Endodermal cell (in vitro differentiated cells): ENCODE measurements around the gene TRIM66. TPM values are rescaled to one million over a fixed set of nuclear protein-coding genes. Genes with fewer than 3 reads are reported as not detected.
A peak's percentile ranks its signal among the peaks of the same experiment; 100 is the strongest.

Experiments used
- DNase-seq: peaks from one replicate; pipeline ENCODE4 v3.0.0-alpha.2; 2017
- H3K27ac ChIP-seq: 2 replicates; pipeline ENCODE4 v1.5.1; 2013; ENCODE audit warnings: mild to moderate bottlenecking, low read depth, low read length, moderate library complexity
- H3K27me3 ChIP-seq: 2 replicates; pipeline ENCODE4 v1.6.1; 2013; ENCODE audit warnings: mild to moderate bottlenecking, low read length, moderate library complexity; ENCODE audit not compliant: insufficient read depth, control insufficient read depth, poor library complexity, severe bottlenecking
- H3K36me3 ChIP-seq: 2 replicates; pipeline ENCODE4 v1.7.0; 2013; ENCODE audit warnings: mild to moderate bottlenecking, low read length, moderate library complexity; ENCODE audit not compliant: control insufficient read depth, insufficient read depth
- H3K4me1 ChIP-seq: one replicate; pipeline ENCODE4 v1.7.0; 2013; ENCODE audit warnings: low read length; ENCODE audit not compliant: control insufficient read depth, insufficient read depth
- H3K4me3 ChIP-seq: 2 replicates; pipeline ENCODE4 v1.5.1; 2013; ENCODE audit warnings: mild to moderate bottlenecking, low read length, moderate library complexity
- H3K9ac ChIP-seq: 2 replicates; pipeline ENCODE4 v1.6.1; 2013; ENCODE audit warnings: mild to moderate bottlenecking, low read length, moderate library complexity; ENCODE audit not compliant: poor library complexity, severe bottlenecking; ENCODE audit errors: extremely low read depth
- H3K9me3 ChIP-seq: 2 replicates; pipeline ENCODE4 v1.6.1; 2013; ENCODE audit warnings: mild to moderate bottlenecking, low read length, moderate library complexity; ENCODE audit not compliant: control insufficient read depth
- H3K27ac Mint-ChIP-seq: 2 replicates; pipeline ENCODE4 v1.8.0; 2020; ENCODE audit warnings: mixed read lengths
- H3K27me3 Mint-ChIP-seq: 2 replicates; pipeline ENCODE4 v1.8.0; 2021; ENCODE audit warnings: mild to moderate bottlenecking, mixed read lengths; ENCODE audit not compliant: insufficient read depth
- H3K36me3 Mint-ChIP-seq: 2 replicates; pipeline ENCODE4 v1.8.0; 2020; ENCODE audit warnings: low read depth, mixed read lengths
- H3K4me1 Mint-ChIP-seq: 2 replicates; pipeline ENCODE4 v1.8.0; 2020; ENCODE audit warnings: mixed read lengths
- H3K4me3 Mint-ChIP-seq: 2 replicates; pipeline ENCODE4 v1.8.0; 2020; ENCODE audit warnings: mild to moderate bottlenecking, moderate library complexity, mixed read lengths
- H3K9me3 Mint-ChIP-seq: 2 replicates; pipeline ENCODE4 v1.8.0; 2020; ENCODE audit warnings: mild to moderate bottlenecking, mixed read lengths
- WGBS, 2 experiments: methylation state at CpG; one replicate each; pipeline versions ENCODE4 v1.1.5 to v1.1.7; 2013; ENCODE audit warnings: missing lambda C conversion rate in 2 of 2, mixed read lengths in 1 of 2; ENCODE audit not compliant: insufficient coverage in 1 of 2, insufficient read length in 1 of 2; 5-methylcytosine and 5-hydroxymethylcytosine counted together
- total RNA-seq, 2 donors: library from RNA; stranded (reverse); fragmentation: NEBNext Ultra II Directional in 1 of 2; extraction: Animal tissue kit (Norgen Biotek cat#: 25700) in 1 of 2; gene quantifications; 2 replicates in 1 of 2; 3 replicates in 1 of 2; pipeline ENCODE4 v1.2.1, GENCODE V29; 2021
- TF ChIP-seq, protein P1 (sequence below): fragments of 200-600 bp; sonication (generic); conservative IDR thresholded peaks from 2 replicates; pipeline ENCODE4 v1.5.0; 2021; ENCODE audit warnings: antibody characterized with exemption, mild to moderate bottlenecking

TRIM66 gene
- total RNA-seq, 2 donors from 2014 or later = 4.3 to 4.6 TPM

DNA sequence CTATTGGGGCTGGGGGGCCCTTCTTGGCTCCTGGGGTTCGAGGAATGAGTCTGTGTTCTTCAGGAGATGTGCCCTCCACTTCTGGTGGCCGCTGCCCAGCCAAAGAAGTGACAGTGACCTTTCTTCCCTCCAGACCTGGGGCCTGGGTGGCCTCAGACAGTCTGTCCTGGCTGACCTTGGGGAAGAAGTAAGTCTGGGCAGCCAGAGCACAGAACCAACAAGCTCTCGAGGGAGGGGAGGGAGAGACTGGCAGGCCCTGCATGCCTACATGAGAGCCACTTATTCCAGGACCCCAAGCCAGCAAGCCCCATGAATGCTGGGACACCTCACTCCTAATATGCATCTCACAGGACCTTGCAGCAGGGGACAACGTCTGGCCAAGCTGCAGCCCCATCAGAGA is 61.3 kb downstream of the TRIM66 start:
- H3K9me3 ChIP-seq = no peaks in the 10 kb centered on the region
- peak; percentile 18 for DNase-seq
- H3K27ac ChIP-seq = no peak overlapping the region
- 80% methylated on average over 4 of the region's 4 CpGs; no CpG with 5 or more reads in 1 of the 2 experiments for WGBS, 2 experiments
- H3K4me1 ChIP-seq = peaks cover 5% of the 10 kb centered on the region
- Mint-ChIP-seq H3K27ac (no peak overlapping the region), H3K9me3 (no peaks in the 10 kb centered on the region), H3K4me3 (no peak overlapping the region), H3K4me1 (peaks cover 9% of the 10 kb centered on the region), H3K36me3 (peaks cover 2% of the 10 kb centered on the region), H3K27me3 (no peaks in the 10 kb centered on the region)
- H3K4me3 ChIP-seq = no peak overlapping the region
- no peak overlapping the region for H3K9ac ChIP-seq
- TF ChIP-seq, protein P1, sequence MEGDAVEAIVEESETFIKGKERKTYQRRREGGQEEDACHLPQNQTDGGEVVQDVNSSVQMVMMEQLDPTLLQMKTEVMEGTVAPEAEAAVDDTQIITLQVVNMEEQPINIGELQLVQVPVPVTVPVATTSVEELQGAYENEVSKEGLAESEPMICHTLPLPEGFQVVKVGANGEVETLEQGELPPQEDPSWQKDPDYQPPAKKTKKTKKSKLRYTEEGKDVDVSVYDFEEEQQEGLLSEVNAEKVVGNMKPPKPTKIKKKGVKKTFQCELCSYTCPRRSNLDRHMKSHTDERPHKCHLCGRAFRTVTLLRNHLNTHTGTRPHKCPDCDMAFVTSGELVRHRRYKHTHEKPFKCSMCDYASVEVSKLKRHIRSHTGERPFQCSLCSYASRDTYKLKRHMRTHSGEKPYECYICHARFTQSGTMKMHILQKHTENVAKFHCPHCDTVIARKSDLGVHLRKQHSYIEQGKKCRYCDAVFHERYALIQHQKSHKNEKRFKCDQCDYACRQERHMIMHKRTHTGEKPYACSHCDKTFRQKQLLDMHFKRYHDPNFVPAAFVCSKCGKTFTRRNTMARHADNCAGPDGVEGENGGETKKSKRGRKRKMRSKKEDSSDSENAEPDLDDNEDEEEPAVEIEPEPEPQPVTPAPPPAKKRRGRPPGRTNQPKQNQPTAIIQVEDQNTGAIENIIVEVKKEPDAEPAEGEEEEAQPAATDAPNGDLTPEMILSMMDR = no peak
- no peaks in the 10 kb centered on the region for H3K27me3 ChIP-seq
- H3K36me3 ChIP-seq = peaks cover 3% of the 10 kb centered on the region

DNA sequence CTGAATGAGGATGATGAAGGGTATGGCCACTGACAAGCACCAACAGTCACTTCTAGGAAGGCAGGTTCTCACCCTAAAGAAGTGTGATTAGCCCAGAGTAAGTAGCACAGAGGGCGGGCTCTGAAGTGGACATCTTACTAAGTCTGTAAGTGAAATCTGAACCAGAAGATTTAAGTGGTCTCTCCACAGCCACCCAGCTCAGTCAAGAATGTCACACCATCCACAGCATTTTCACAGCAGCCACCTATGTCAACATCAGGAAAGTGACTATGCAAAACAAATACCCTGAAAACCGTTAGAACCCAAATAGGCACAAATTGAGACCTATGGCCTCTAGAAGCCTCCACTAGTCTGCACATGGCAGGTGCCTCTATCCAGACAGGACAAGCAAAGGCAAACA is 65.4 kb downstream of the TRIM66 start:
- H3K9ac ChIP-seq = no peak overlapping the region
- DNase-seq = peak; percentile 57
- Mint-ChIP-seq H3K36me3 (no peaks in the 10 kb centered on the region), H3K27ac (no peak overlapping the region), H3K9me3 (no peaks in the 10 kb centered on the region), H3K27me3 (peaks cover 3% of the 10 kb centered on the region), H3K4me3 (no peak overlapping the region), H3K4me1 (peaks cover 13% of the 10 kb centered on the region)
- TF ChIP-seq, protein P1 = no peak
- peaks cover 3% of the 10 kb centered on the region for H3K36me3 ChIP-seq
- H3K4me1 ChIP-seq = peaks cover 9% of the 10 kb centered on the region
- H3K27ac ChIP-seq = no peak overlapping the region
- WGBS, 2 experiments = 88 to 100% methylated on average over 1 to 2 of the region's 2 CpGs
- H3K4me3 ChIP-seq = no peak overlapping the region
- H3K9me3 ChIP-seq = no peaks in the 10 kb centered on the region
- no peaks in the 10 kb centered on the region for H3K27me3 ChIP-seq

DNA sequence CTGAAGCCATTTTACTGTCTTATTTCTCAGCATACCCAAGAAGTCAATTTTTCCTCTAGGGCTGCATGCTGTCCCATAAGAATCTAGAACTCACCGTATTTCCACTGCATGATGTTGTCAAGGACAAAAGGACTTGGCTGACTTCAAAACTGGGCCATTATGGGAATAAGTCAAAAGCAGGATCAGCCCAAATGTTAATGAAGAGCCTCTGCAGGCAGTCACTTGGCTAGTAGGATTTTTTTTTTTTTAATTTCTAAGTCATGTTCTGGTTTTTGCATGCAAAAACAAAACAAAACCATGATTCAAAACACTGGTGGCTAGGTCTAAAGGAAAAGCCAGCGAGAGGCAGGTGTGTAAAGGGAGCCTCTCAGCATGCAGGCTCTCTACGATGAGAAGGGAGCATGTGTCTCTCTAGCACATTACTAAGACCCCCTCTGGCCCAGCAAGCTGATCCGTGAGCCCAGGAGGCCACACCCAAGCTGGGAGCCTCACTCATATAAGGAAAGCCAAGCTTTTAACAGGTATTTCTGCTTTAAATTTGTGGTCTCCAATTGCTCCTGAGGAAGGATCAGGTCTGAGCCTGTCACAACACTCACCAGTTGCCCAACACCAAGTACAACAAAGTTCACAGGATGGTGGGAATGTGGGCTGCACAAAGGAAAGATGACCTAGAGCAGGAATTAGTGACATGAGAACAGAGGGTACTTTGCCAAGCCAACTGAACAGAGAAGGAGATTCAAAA is 67.0 kb downstream of the TRIM66 start:
- H3K36me3 ChIP-seq = no peaks in the 10 kb centered on the region
- H3K4me3 ChIP-seq = no peak overlapping the region
- Mint-ChIP-seq H3K27ac (no peak overlapping the region), H3K27me3 (peaks cover 3% of the 10 kb centered on the region), H3K4me1 (peaks cover 13% of the 10 kb centered on the region), H3K36me3 (no peaks in the 10 kb centered on the region), H3K9me3 (no peaks in the 10 kb centered on the region), H3K4me3 (no peak overlapping the region)
- H3K9me3 ChIP-seq = no peaks in the 10 kb centered on the region
- WGBS, 2 experiments = 88 to 100% methylated on average over 1 to 4 of the region's 4 CpGs
- no peak overlapping the region for H3K27ac ChIP-seq
- H3K4me1 ChIP-seq = peaks cover 9% of the 10 kb centered on the region
- no peak for DNase-seq
- TF ChIP-seq, protein P1 = no peak
- no peaks in the 10 kb centered on the region for H3K27me3 ChIP-seq
- no peak overlapping the region for H3K9ac ChIP-seq
